GM12878 (cell line): ENCODE measurements around the gene TTC9B. TPM values are rescaled to one million over a fixed set of nuclear protein-coding genes. Genes with fewer than 3 reads are reported as not detected.
A peak's percentile ranks its signal among the peaks of the same experiment; 100 is the strongest.

ENCODE experiments used
- ATF7 ChIP-seq: fragments of 450-650 bp; IDR thresholded peaks from 2 replicates; pipeline ENCODE4 v1.6.1; 2016; ENCODE audit warnings: low read depth, mild to moderate bottlenecking
- BHLHE40 ChIP-seq, 2 experiments: fragments of 450-650 bp in 1 of 2; IDR thresholded peaks; 2 replicates each; pipeline ENCODE4 v1.6.1; 2011 to 2017; ENCODE audit warnings: low read depth in 2 of 2, borderline replicate concordance in 1 of 2, improper control_type of control experiment in 1 of 2, low read length in 1 of 2, mild to moderate bottlenecking in 1 of 2
- BMI1 ChIP-seq: fragments of 450-650 bp; IDR thresholded peaks from 2 replicates; pipeline ENCODE4 v1.6.1; 2016; ENCODE audit warnings: mild to moderate bottlenecking, moderate library complexity, borderline replicate concordance
- CBFB ChIP-seq: IDR thresholded peaks from 2 replicates; pipeline ENCODE4 v1.6.1; 2016; ENCODE audit warnings: antibody characterized with exemption, low read depth
- CBX3 ChIP-seq: fragments of 200-600 bp; sonication (generic); IDR thresholded peaks from 2 replicates; pipeline ENCODE4 v1.6.1; 2016; ENCODE audit warnings: low read depth, borderline replicate concordance
- CHD1 ChIP-seq: IDR thresholded peaks from 2 replicates; pipeline ENCODE4 v1.6.1; 2012; ENCODE audit warnings: low read depth, low read length, improper control_type of control experiment
- CREB1 ChIP-seq: IDR thresholded peaks from 2 replicates; pipeline ENCODE4 v1.6.1; 2012; ENCODE audit warnings: low read depth, mild to moderate bottlenecking, inconsistent platforms
- CTCF ChIP-seq, 3 experiments: IDR thresholded peaks in 2 of 3; conservative IDR thresholded peaks in 1 of 3; 2 replicates each; pipeline ENCODE4 v1.5.1; 2011; ENCODE audit warnings: low read depth in 3 of 3, low read length in 3 of 3, mild to moderate bottlenecking in 3 of 3, control low read depth in 2 of 3, moderate library complexity in 2 of 3, inconsistent platforms in 1 of 3, mixed read lengths in 1 of 3; ENCODE audit not compliant: control insufficient read depth in 2 of 3, insufficient read depth in 1 of 3; ENCODE audit errors: extremely low read depth in 1 of 3
- DPF2 ChIP-seq: fragments of 450-650 bp; IDR thresholded peaks from 2 replicates; pipeline ENCODE4 v1.6.1; 2017; ENCODE audit warnings: mild to moderate bottlenecking
- EGR1 ChIP-seq, 2 experiments: IDR thresholded peaks; 1 replicate in 1 of 2; 2 replicates in 1 of 2; pipeline ENCODE4 v1.6.1; 2011 to 2012; ENCODE audit warnings: low read depth in 2 of 2, low read length in 2 of 2, borderline replicate concordance in 1 of 2, mild to moderate bottlenecking in 1 of 2, moderate library complexity in 1 of 2
- ETV6 ChIP-seq, 2 experiments: fragments of 450-650 bp in 1 of 2; IDR thresholded peaks in 1 of 2; conservative IDR thresholded peaks in 1 of 2; 2 replicates each; pipeline ENCODE4 v1.6.1; 2014; ENCODE audit warnings: antibody characterized with exemption in 1 of 2, borderline replicate concordance in 1 of 2, low read depth in 1 of 2, mild to moderate bottlenecking in 1 of 2, moderate library complexity in 1 of 2
- HDAC6 ChIP-seq: fragments of 200-600 bp; sonication (generic); IDR thresholded peaks from one replicate; pipeline ENCODE4 v1.8.0; 2017; ENCODE audit warnings: antibody characterized with exemption; ENCODE audit not compliant: unreplicated experiment
- IRF5 ChIP-seq: fragments of 450-650 bp; IDR thresholded peaks from 2 replicates; pipeline ENCODE4 v1.6.1; 2017; ENCODE audit warnings: borderline replicate concordance
- NBN ChIP-seq: fragments of 450-650 bp; IDR thresholded peaks from 2 replicates; pipeline ENCODE4 v1.6.1; 2016
- NFIC ChIP-seq: IDR thresholded peaks from 2 replicates; pipeline ENCODE4 v1.6.1; 2012; ENCODE audit warnings: low read depth, mild to moderate bottlenecking, inconsistent platforms, low read length, moderate library complexity
- NR2C2 ChIP-seq: IDR thresholded peaks from 2 replicates; pipeline ENCODE4 v1.6.1; 2011; ENCODE audit warnings: borderline replicate concordance, low read depth; ENCODE audit not compliant: control insufficient read depth, insufficient read length
- PAX8 ChIP-seq: fragments of 450-650 bp; IDR thresholded peaks from 2 replicates; pipeline ENCODE4 v1.6.1; 2017; ENCODE audit warnings: mild to moderate bottlenecking, moderate library complexity
- RELA ChIP-seq: fragments of 450-650 bp; IDR thresholded peaks from 2 replicates; pipeline ENCODE4 v1.8.0; 2014; ENCODE audit warnings: borderline replicate concordance; ENCODE audit not compliant: partially characterized antibody
- SIX5 ChIP-seq: IDR thresholded peaks from 2 replicates; pipeline ENCODE4 v1.6.1; 2011; ENCODE audit warnings: mild to moderate bottlenecking, low read depth, low read length, moderate library complexity; ENCODE audit not compliant: severe bottlenecking
- TCF12 ChIP-seq: IDR thresholded peaks from 2 replicates; pipeline ENCODE4 v1.6.1; 2011; ENCODE audit warnings: low read depth, mild to moderate bottlenecking, low read length
- YY1 ChIP-seq: IDR thresholded peaks from 2 replicates; pipeline ENCODE4 v1.6.1; 2011; ENCODE audit warnings: low read depth, mild to moderate bottlenecking, low read length
- ZBTB33 ChIP-seq: fragments of 450-650 bp; IDR thresholded peaks from 2 replicates; pipeline ENCODE4 v1.6.1; 2017; ENCODE audit warnings: mild to moderate bottlenecking
- ZNF207 ChIP-seq: fragments of 450-650 bp; IDR thresholded peaks from 2 replicates; pipeline ENCODE4 v1.6.1; 2014; ENCODE audit warnings: antibody characterized with exemption, mild to moderate bottlenecking, borderline replicate concordance
- ZNF217 ChIP-seq: fragments of 450-650 bp; IDR thresholded peaks from 2 replicates; pipeline ENCODE4 v1.6.1; 2017; ENCODE audit warnings: antibody characterized with exemption, mild to moderate bottlenecking
- ZSCAN29 ChIP-seq: fragments of 450-650 bp; IDR thresholded peaks from 2 replicates; pipeline ENCODE4 v1.6.1; 2017; ENCODE audit warnings: mild to moderate bottlenecking, moderate library complexity
- ZZZ3 ChIP-seq: IDR thresholded peaks from 2 replicates; pipeline ENCODE4 v1.6.1; 2011; ENCODE audit warnings: low read depth; ENCODE audit not compliant: control insufficient read depth, insufficient read length
- polyA plus RNA-seq, 11 experiments: library from polyadenylated mRNA; depleted of rRNA in 4 of 11; unstranded in 6 of 11; stranded (reverse) in 5 of 11; fragments of >200 nt; fragmentation: Nextera tagmentation in 4 of 11; fragmentation: Illumina TruSeq in 1 of 11; extraction: Ambion mirVana in 4 of 11; extraction: Trizol in 1 of 11; gene quantifications; 1 replicate in 1 of 11; 2 replicates in 10 of 11; pipeline versions ENCODE4 v1.2.1 to v1.2.3, GENCODE V29; 2011 to 2016; ENCODE audit warnings: inconsistent platforms in 2 of 11, missing spikeins in 2 of 11, low read depth in 1 of 11
- total RNA-seq, 4 experiments: library from RNA; depleted of rRNA in 3 of 4; stranded (reverse); fragments of >200 nt in 3 of 4; fragmentation: Illumina TruSeq in 1 of 4; extraction: Trizol in 1 of 4; gene quantifications; 2 replicates each; pipeline versions ENCODE4 v1.2.1 to v1.2.3, GENCODE V29; 2013 to 2021

Gene TTC9B
- total and polyA plus RNA-seq, 10 of the 15 experiments (the other 5 are each of a cell fraction or from before 2014, with no cell fraction given), result 0.04 to 0.14 (median 0.10) TPM; not detected in 7

GRCh38 chr19:40190891-40191835 lies 27.0 kb downstream of the TTC9B start, which contains the start of gene MAP3K10 (continued):
- TF ChIP-seq IRF5 (no peak), BHLHE40 (IDR thresholded peaks at IDR 0.05; ENCODE audit: borderline replicate concordance in 1 of 2, low read depth in 2 of 2, low read length in 1 of 2) (peak in 1 of 2 experiments; percentile 60; a peak in 2 of 4 replicates), RELA (no peak), YY1 (peak; percentile 67; the same call in 1 of the 2 replicates), TCF12 (no peak), ZNF217 (no peak), DPF2 (0 out of 2 replicates have a peak, but pooled peaks have one; percentile 52), ATF7 (no peak), ZBTB33 (no peak), CBX3 (no peak), BMI1 (no peak), CREB1 (peak; percentile 92), ZZZ3 (no peak), NR2C2 (no peak), PAX8 (no peak), ZSCAN29 (no peak), CTCF (IDR thresholded peaks at IDR 0.05 in 2 of 3, conservative IDR thresholded peaks at IDR 0.05 in 1 of 3; ENCODE audit: control insufficient read depth in 2 of 3, extremely low read depth in 1 of 3, insufficient read depth in 1 of 3, low read depth in 3 of 3, low read length in 3 of 3) (no peak), SIX5 (peak; percentile 83), CHD1 (no peak), NFIC (no peak), HDAC6 (no peak), ZNF207 (peak; percentile 54; the same call in 1 of the 2 replicates), CBFB (no peak), ETV6 (conservative IDR thresholded peaks at IDR 0.05 in 1 of 2, IDR thresholded peaks at IDR 0.05 in 1 of 2; ENCODE audit: borderline replicate concordance in 1 of 2, low read depth in 1 of 2) (no peak), NBN (no peak), EGR1 (IDR thresholded peaks at IDR 0.05; ENCODE audit: borderline replicate concordance in 1 of 2, low read depth in 2 of 2, low read length in 2 of 2) (no peak)
